Measurements from ENCODE around the gene TMEM272. TPM values are rescaled to one million over a fixed set of nuclear protein-coding genes. Genes with fewer than 3 reads are reported as not detected.
A peak's percentile ranks its signal among the peaks of the same experiment; 100 is the strongest.

The TMEM272 gene
- total RNA-seq, 1 experiment from 2014 or later, result 0.07 TPM

DNA sequence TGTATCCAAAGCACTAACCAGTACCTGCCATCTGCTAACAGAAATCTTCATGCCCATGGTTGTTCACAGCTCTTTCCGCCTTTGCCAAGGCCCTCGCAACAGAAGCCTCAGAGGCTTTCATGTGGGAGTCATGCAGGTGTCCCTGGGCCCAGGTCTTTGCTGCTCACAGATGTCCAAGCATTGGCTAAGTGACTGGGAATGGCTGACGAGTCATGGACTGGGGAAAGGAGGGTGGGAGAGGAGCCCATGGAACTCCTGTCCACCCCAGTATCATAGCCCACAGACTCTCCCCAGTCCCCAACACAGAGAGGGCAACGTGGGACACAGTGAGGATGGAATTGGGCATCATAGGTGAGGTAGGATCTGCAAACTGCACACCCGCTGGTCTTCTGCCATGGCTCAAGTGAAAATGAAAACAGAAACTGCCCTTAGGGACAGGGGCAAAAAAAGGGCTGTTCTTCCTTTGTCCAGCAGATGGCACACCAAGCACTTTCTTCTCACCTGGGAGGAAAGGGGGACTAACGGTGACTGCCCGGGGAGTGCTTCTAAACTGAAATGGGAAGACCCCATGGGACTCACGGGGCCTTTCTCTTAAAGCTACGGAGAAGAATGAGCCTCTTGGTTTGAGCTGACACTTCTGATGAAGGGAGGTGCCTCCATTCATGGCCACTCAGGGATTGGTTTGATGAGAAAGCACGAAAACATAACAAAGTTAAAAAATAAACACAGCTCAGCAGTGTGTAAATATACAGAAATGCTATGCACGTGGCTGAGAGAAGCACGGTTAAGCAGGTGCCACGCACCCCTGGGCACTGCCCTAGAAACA lies 29.9 kb downstream of the TMEM272 start:
- Histone ChIP-seq H3K27me3 (ENCODE audit: low read length) (no peaks in the 10 kb centered on the region), H3F3A (ENCODE audit: low read length, unreplicated experiment) (no peaks in the 10 kb centered on the region), H3K9ac (ENCODE audit: low read length) (no peak overlapping the region), H3K4me2 (ENCODE audit: low read length) (peak overlapping the region; percentile 97), H3K27ac (ENCODE audit: low read length) (no peak overlapping the region), H2AFZ (ENCODE audit: low read length) (peak overlapping the region; percentile 94), H4K20me1 (ENCODE audit: low read length) (no peaks in the 10 kb centered on the region), H3K79me2 (ENCODE audit: low read length) (no peaks in the 10 kb centered on the region), H3K9me3 (ENCODE audit: low read length) (no peaks in the 10 kb centered on the region), H3K4me3 (ENCODE audit: low read length) (peak overlapping the region; percentile 68), H3K9me2 (replicated peaks; ENCODE audit: low read length) (no peaks in the 10 kb centered on the region), H3K36me3 (ENCODE audit: low read depth, low read length) (no peaks in the 10 kb centered on the region), H3K4me1 (ENCODE audit: insufficient read depth, low read length) (peaks cover 6% of the 10 kb centered on the region; the same call in 1 of the 2 replicates)
- POLR2A ChIA-PET (ENCODE audit: unreplicated experiment), result interaction anchor here (0.7 kb wide), 1 partner anchor 44 kb away, joined by 3 read pairs; no protein-coding TSS in a partner anchor
- intact Hi-C loops (cut with micrococcal nuclease), result loop anchor here (2.0 to 5.0 kb wide), 3 partner anchors 42 to 386 kb away; no protein-coding TSS in a partner anchor
- no TSS peak for BruUV-seq (replicated peaks)
- ATAC-seq (peak; percentile 82), DNase-seq (peak; percentile 79)
- TF ChIP-seq EZH2phosphoT487 (IDR thresholded peaks at IDR 0.05; ENCODE audit: borderline replicate concordance, low read length), result no peak
- TF ChIP-seq, protein P1, sequence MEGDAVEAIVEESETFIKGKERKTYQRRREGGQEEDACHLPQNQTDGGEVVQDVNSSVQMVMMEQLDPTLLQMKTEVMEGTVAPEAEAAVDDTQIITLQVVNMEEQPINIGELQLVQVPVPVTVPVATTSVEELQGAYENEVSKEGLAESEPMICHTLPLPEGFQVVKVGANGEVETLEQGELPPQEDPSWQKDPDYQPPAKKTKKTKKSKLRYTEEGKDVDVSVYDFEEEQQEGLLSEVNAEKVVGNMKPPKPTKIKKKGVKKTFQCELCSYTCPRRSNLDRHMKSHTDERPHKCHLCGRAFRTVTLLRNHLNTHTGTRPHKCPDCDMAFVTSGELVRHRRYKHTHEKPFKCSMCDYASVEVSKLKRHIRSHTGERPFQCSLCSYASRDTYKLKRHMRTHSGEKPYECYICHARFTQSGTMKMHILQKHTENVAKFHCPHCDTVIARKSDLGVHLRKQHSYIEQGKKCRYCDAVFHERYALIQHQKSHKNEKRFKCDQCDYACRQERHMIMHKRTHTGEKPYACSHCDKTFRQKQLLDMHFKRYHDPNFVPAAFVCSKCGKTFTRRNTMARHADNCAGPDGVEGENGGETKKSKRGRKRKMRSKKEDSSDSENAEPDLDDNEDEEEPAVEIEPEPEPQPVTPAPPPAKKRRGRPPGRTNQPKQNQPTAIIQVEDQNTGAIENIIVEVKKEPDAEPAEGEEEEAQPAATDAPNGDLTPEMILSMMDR (conservative IDR thresholded peaks at IDR 0.05; ENCODE audit: low read depth, low read length), result peak; percentile 75
- CTCF ChIA-PET, result interaction anchor here (0.7 to 0.9 kb wide), 3 partner anchors 8 to 312 kb away, joined by 3 to 5 read pairs (median 3); no protein-coding TSS in a partner anchor

DNA sequence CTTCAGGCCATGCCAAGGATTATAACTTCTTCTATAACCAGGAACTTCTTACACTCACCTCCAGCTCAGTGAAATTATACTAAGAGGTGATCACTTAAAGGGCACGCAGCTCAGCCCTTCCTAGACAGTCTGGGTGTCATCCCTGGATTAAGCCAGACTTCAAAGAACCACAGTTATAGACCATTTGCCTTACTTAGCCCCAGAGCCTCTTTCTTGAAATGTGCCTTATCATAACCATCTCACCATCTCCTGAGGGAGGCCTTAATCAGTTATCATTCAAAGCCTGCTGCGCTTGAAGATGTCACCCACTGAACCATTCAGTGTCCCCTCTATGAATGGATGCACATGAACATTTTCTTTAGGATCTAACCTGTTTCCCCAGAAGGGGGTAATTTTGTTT lies 30.9 kb downstream of the TMEM272 start:
- intact Hi-C loops (cut with micrococcal nuclease), result loop anchor here (2.0 kb wide), 1 partner anchor 387 kb away; no protein-coding TSS in a partner anchor
- H3K79me2 ChIP-seq (ENCODE audit: low read length), result no peaks in the 10 kb centered on the region

DNA sequence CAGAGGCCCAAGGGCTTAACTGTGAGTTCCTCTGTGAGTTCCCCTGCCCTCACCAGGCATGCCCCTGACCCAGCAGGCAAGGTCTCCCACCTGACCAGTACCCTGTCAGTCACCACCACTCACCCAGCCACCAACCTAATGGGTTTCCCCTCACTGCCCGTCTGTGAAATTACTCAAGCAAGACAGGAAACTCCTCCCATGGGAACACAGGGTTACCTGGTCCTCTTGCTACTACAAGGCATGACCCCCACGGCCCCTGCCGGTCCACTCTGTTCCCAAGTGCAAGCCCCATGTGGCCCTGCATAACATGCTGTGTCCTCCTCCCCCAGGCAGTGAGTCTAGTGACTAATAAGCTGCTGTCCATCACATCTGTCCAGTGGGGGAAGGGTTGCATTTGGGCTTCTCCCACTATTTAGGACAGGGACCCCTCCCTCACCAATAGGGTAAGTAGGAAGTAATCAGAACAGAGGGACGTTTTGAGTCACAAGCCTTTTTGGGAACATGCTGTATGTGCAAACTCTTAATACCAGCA lies 33.0 kb downstream of the TMEM272 start:
- Histone ChIP-seq H3K9ac (ENCODE audit: low read length) (no peak overlapping the region), H3K9me2 (replicated peaks; ENCODE audit: low read length) (no peaks in the 10 kb centered on the region), H3K4me1 (ENCODE audit: insufficient read depth, low read length) (peaks cover 6% of the 10 kb centered on the region; the same call in 1 of the 2 replicates), H3K27ac (ENCODE audit: low read length) (no peak overlapping the region), H3K4me2 (ENCODE audit: low read length) (no peak overlapping the region), H3K79me2 (ENCODE audit: low read length) (no peaks in the 10 kb centered on the region), H3F3A (ENCODE audit: low read length, unreplicated experiment) (no peaks in the 10 kb centered on the region), H3K9me3 (ENCODE audit: low read length) (no peaks in the 10 kb centered on the region), H2AFZ (ENCODE audit: low read length) (no peak overlapping the region), H3K4me3 (ENCODE audit: low read length) (no peak overlapping the region), H3K27me3 (ENCODE audit: low read length) (no peaks in the 10 kb centered on the region), H3K36me3 (ENCODE audit: low read depth, low read length) (no peaks in the 10 kb centered on the region), H4K20me1 (ENCODE audit: low read length) (no peaks in the 10 kb centered on the region)
- BruUV-seq (replicated peaks), result no TSS peak
- ATAC-seq (no peak), DNase-seq (no peak)
- intact Hi-C loops (cut with micrococcal nuclease), result no loop called here
- CTCF ChIA-PET, result no interaction called here
- POLR2A ChIA-PET (ENCODE audit: unreplicated experiment), result no interaction called here
- TF ChIP-seq, protein P1 (conservative IDR thresholded peaks at IDR 0.05; ENCODE audit: low read depth, low read length), result no peak
- TF ChIP-seq EZH2phosphoT487 (IDR thresholded peaks at IDR 0.05; ENCODE audit: borderline replicate concordance, low read length), result no peak
- no peak for TF ChIP-seq EZH2 (IDR thresholded peaks at IDR 0.05; ENCODE audit: low read length, unreplicated experiment)

More for the DNA sequence above, 30.9 kb downstream of the TMEM272 start:
- H3K27me3 ChIP-seq (ENCODE audit: low read length), result no peaks in the 10 kb centered on the region
- BruUV-seq (replicated peaks), result no TSS peak
- H3K9me2 ChIP-seq (replicated peaks; ENCODE audit: low read length), result no peaks in the 10 kb centered on the region
- no peak overlapping the region for H3K4me3 ChIP-seq (ENCODE audit: low read length)
- ChIA-PET CTCF (no interaction called here), POLR2A (ENCODE audit: unreplicated experiment) (no interaction called here)
- no peak for DNase-seq
- H3K9ac ChIP-seq (ENCODE audit: low read length), result no peak overlapping the region
- H3F3A ChIP-seq (ENCODE audit: low read length, unreplicated experiment), result no peaks in the 10 kb centered on the region
- H3K4me2 ChIP-seq (ENCODE audit: low read length), result no peak overlapping the region
- no peak for TF ChIP-seq EZH2phosphoT487 (IDR thresholded peaks at IDR 0.05; ENCODE audit: borderline replicate concordance, low read length)
- no peak for TF ChIP-seq EZH2 (IDR thresholded peaks at IDR 0.05; ENCODE audit: low read length, unreplicated experiment)
- H3K27ac ChIP-seq (ENCODE audit: low read length), result no peak overlapping the region
- no peaks in the 10 kb centered on the region for H3K36me3 ChIP-seq (ENCODE audit: low read depth, low read length)
- H3K4me1 ChIP-seq (ENCODE audit: insufficient read depth, low read length), result peaks cover 6% of the 10 kb centered on the region; the same call in 1 of the 2 replicates
- H3K9me3 ChIP-seq (ENCODE audit: low read length), result no peaks in the 10 kb centered on the region
- no peaks in the 10 kb centered on the region for H4K20me1 ChIP-seq (ENCODE audit: low read length)
- ATAC-seq, result no peak
- H2AFZ ChIP-seq (ENCODE audit: low read length), result no peak overlapping the region

Data from PC-3 (cell line).